PC-9 (cell line): ENCODE results near the gene HEXIM1. TPM values are rescaled to one million over a fixed set of nuclear protein-coding genes. Genes with fewer than 3 reads are reported as not detected.
A peak's percentile ranks its signal among the peaks of the same experiment; 100 is the strongest.

Experiments
- BruUV-seq: library from RNA; stranded (reverse); fragments of 400-500 nt; replicated peaks from 2 replicates; lab custom pipeline; 2021; lab: Mats Ljungman, UMichigan
- CTCF ChIA-PET: fragments of 300-600 bp; sonication (Branson Sonifier 250); formaldehyde crosslinking; loops from one replicate; lab custom pipeline; 2022; ENCODE audit warnings: antibody characterized with exemption; lab: Charles Lee
- POLR2A ChIA-PET: fragments of 300-600 bp; sonication (Branson Sonifier 250); formaldehyde crosslinking; loops from one replicate; lab custom pipeline; 2022; ENCODE audit warnings: antibody characterized with exemption; ENCODE audit not compliant: unreplicated experiment; lab: Charles Lee
- DNase-seq, 2 experiments: peaks; one replicate each; pipeline versions ENCODE4 v3.0.0 to v3.0.0-alpha.2; 2015 to 2022; ENCODE audit warnings: mixed read lengths in 1 of 2
- H2AFZ ChIP-seq: fragments of 200-600 bp; sonication (generic); 2 replicates; pipeline ENCODE4 v1.8.1; 2017; ENCODE audit warnings: antibody characterized with exemption
- H3F3A ChIP-seq: fragments of 200-600 bp; sonication (generic); 2 replicates; pipeline ENCODE4 v1.8.1; 2017; ENCODE audit warnings: antibody characterized with exemption, mild to moderate bottlenecking, low read depth; ENCODE audit not compliant: insufficient read depth
- H3K27ac ChIP-seq: fragments of 200-600 bp; sonication (generic); 2 replicates; pipeline ENCODE4 v1.6.1; 2016; ENCODE audit warnings: mixed run types
- H3K27me3 ChIP-seq: fragments of 200-600 bp; sonication (generic); 2 replicates; pipeline ENCODE4 v1.6.1; 2016; ENCODE audit warnings: low read depth, mixed run types; ENCODE audit not compliant: insufficient read depth
- H3K36me3 ChIP-seq: fragments of 200-600 bp; sonication (generic); 2 replicates; pipeline ENCODE4 v1.6.1; 2016; ENCODE audit warnings: low read depth, mixed run types
- H3K4me1 ChIP-seq: fragments of 200-600 bp; sonication (generic); replicated peaks from 2 replicates; pipeline ENCODE4 v1.6.1; 2016; ENCODE audit warnings: mixed run types; ENCODE audit not compliant: insufficient read depth
- H3K4me2 ChIP-seq: fragments of 200-600 bp; sonication (generic); 2 replicates; pipeline ENCODE4 v1.6.1; 2017; ENCODE audit warnings: mixed run types
- H3K4me3 ChIP-seq: fragments of 200-600 bp; sonication (generic); 2 replicates; pipeline ENCODE4 v1.6.1; 2016; ENCODE audit warnings: mixed run types
- H3K79me2 ChIP-seq: fragments of 200-600 bp; sonication (generic); 2 replicates; pipeline ENCODE4 v1.6.1; 2017; ENCODE audit warnings: low read depth, mixed run types
- H3K9me2 ChIP-seq: fragments of 200-600 bp; sonication (generic); 2 replicates; pipeline ENCODE4 v1.8.1; 2017; ENCODE audit warnings: mild to moderate bottlenecking; ENCODE audit not compliant: insufficient read depth
- H3K9me3 ChIP-seq: fragments of 200-600 bp; sonication (generic); 2 replicates; pipeline ENCODE4 v1.8.1; 2016; ENCODE audit warnings: low read depth; ENCODE audit not compliant: insufficient read depth
- H4K20me1 ChIP-seq: fragments of 200-600 bp; sonication (generic); 2 replicates; pipeline ENCODE4 v1.8.1; 2017; ENCODE audit not compliant: insufficient read depth
- CTCF ChIP-seq: fragments of 200-600 bp; sonication (generic); conservative IDR thresholded peaks from 2 replicates; pipeline ENCODE4 v1.6.1; 2017; ENCODE audit warnings: mixed run types, antibody characterized with exemption, mild to moderate bottlenecking, moderate library complexity
- EZH2 ChIP-seq: fragments of 200-600 bp; sonication (generic); IDR thresholded peaks from 2 replicates; pipeline ENCODE4 v1.8.0; 2017; ENCODE audit warnings: antibody characterized with exemption, low read depth
- intact Hi-C: fragments of 100-400 bp; cut with micrococcal nuclease; formaldehyde crosslinking; loops from one replicate; pipeline ENCODE4 v1.10.0; 2022; ENCODE audit not compliant: unreplicated experiment
- total RNA-seq: library from RNA; stranded (reverse); gene quantifications from 2 replicates; pipeline ENCODE4 v1.2.3, GENCODE V29; 2021

The HEXIM1 gene
- total RNA-seq, 1 experiment from 2014 or later, result 64.9 TPM

DNA sequence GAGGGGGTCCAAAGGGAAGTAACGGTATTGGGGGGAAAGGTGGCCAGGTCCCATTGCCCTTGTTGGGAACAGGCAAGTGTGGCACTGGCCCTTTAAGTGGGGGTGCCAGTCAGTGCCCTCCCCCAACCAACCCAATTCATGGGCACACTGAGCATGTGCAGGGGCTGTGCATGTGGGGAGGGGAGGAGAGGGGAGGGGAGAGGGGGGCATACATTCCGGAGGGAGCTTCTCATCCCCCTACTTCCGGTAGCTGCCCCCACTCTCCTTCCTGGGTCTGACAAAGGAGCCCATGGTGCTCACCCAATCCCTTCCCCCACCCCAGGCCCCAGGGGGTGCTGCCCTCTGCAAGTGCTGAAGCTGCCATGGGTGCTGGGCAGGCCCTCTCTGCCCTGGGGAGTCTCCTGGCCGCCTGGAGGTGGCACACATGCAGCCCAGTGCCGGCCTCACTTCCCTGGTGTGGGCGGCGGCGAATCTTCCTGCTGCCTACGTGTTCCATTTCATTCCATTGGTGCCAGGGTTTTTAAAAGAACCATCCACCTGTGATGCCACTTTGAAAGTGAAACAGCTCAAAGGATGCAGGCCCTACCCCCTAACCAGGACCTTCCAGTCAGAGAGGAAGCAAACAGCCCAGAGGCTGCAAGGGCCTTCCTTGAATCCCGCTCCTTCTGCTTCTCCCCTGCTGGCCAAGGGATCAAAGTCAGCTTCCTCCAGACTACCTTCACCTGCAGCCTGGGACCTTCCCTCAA lies 24.4 kb downstream of the HEXIM1 start:
- H2AFZ ChIP-seq, result no peak overlapping the region
- H3F3A ChIP-seq, result peaks cover 93% of the 10 kb centered on the region
- no peaks in the 10 kb centered on the region for H3K9me2 ChIP-seq
- H3K4me1 ChIP-seq, result peaks cover 93% of the 10 kb centered on the region
- DNase-seq, result peak; percentile 97
- H3K9me3 ChIP-seq, result no peaks in the 10 kb centered on the region
- no peaks in the 10 kb centered on the region for H4K20me1 ChIP-seq
- TF ChIP-seq CTCF, result no peak; the same call in 1 of the 2 replicates
- no peak for TF ChIP-seq EZH2
- peaks cover 16% of the 10 kb centered on the region for H3K79me2 ChIP-seq
- CTCF ChIA-PET, result interaction anchor here (0.5 to 2.9 kb wide), 5 partner anchors 11 to 37 kb away, joined by 3 to 32 read pairs (median 8); partner anchors contain the start of gene ACBD4
- peak overlapping the region; percentile 94 for H3K4me2 ChIP-seq
- no TSS peak for BruUV-seq
- H3K27me3 ChIP-seq, result no peaks in the 10 kb centered on the region
- H3K36me3 ChIP-seq, result no peaks in the 10 kb centered on the region; the same call in 1 of the 2 replicates
- intact Hi-C loops, result loop anchor here (1.0 kb wide), 1 partner anchor 24 kb away; the partner anchor contains the start of gene HEXIM1
- POLR2A ChIA-PET, result interaction anchor here (0.6 to 2.8 kb wide), 13 partner anchors 11 to 629 kb away, joined by 3 to 100 read pairs (median 6); partner anchors contain the start of genes HEXIM1 and HEXIM2
- peak overlapping the region; percentile 60 for H3K4me3 ChIP-seq
- H3K27ac ChIP-seq, result peak overlapping the region; percentile 95

DNA sequence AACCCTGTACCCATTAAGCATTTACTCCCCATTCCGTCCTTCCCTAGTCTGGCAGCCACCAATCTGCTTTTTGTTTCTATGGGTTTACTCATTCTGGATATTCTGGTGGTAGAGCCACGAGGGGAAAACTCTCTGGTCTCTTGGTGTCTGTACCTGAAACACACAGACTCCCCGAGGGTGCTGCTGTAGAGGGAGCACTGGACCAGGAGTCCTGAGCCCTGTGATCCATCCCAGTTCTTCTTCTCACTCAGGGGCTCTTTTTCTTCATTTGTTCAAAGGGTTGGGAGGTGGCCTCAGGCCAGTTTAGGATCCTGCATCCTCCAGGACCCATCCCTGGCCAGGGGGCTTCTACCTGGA lies 27.5 kb downstream of the HEXIM1 start:
- Histone ChIP-seq H3K27me3 (no peaks in the 10 kb centered on the region), H4K20me1 (no peaks in the 10 kb centered on the region), H3K36me3 (no peaks in the 10 kb centered on the region), H3K79me2 (no peaks in the 10 kb centered on the region), H3K4me1 (peaks cover 72% of the 10 kb centered on the region), H3K27ac (peak overlapping the region; percentile 82), H3K9me3 (no peaks in the 10 kb centered on the region), H3F3A (peaks cover 74% of the 10 kb centered on the region), H3K9me2 (no peaks in the 10 kb centered on the region), H3K4me3 (peak overlapping the region; percentile 33; the same call in 1 of the 2 replicates), H3K4me2 (peak overlapping the region; percentile 67), H2AFZ (peak overlapping the region; percentile 65; the same call in 1 of the 2 replicates)
- BruUV-seq, result no TSS peak
- intact Hi-C loops, result no loop called here
- ChIA-PET CTCF (interaction anchor here (0.6 to 1.3 kb wide), 4 partner anchors 21 to 52 kb away, joined by 3 to 18 read pairs (median 8); no protein-coding TSS in a partner anchor), POLR2A (interaction anchor here (1.0 kb wide), 1 partner anchor 18 kb away, joined by 12 read pairs; no protein-coding TSS in a partner anchor)
- DNase-seq, result no peak
- TF ChIP-seq CTCF (no peak), EZH2 (no peak)

DNA sequence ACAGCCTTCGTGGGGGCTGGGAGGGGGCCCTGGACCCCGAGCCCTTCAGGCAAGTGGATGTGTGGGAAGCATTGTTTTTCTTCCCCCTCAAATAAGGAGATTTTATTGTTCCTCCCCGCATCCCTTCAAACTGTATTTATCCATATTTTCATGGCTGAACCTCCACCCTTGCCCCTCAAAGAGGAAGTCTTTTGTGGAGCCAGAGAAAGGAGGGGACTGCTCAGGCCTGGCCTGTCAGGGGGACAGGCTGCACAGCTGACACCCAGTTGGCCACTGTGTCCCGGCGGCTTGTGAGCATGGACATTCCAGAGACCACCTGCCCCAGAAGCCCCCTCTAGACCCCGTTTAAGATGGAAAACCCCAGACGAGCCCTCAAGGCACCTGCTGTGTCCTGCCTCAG lies 29.3 kb downstream of the HEXIM1 start:
- H3K79me2 ChIP-seq, result no peaks in the 10 kb centered on the region
- no peak overlapping the region for H3K4me3 ChIP-seq
- no peak for DNase-seq
- peak overlapping the region; percentile 82 for H3K27ac ChIP-seq
- H3K4me1 ChIP-seq, result peaks cover 57% of the 10 kb centered on the region
- no peaks in the 10 kb centered on the region for H3K27me3 ChIP-seq
- H3K4me2 ChIP-seq, result peak overlapping the region; percentile 67
- H3K9me3 ChIP-seq, result no peaks in the 10 kb centered on the region
- H4K20me1 ChIP-seq, result no peaks in the 10 kb centered on the region
- H3F3A ChIP-seq, result peaks cover 57% of the 10 kb centered on the region
- H3K9me2 ChIP-seq, result no peaks in the 10 kb centered on the region
- POLR2A ChIA-PET, result no interaction called here
- no peaks in the 10 kb centered on the region for H3K36me3 ChIP-seq
- CTCF ChIA-PET, result interaction anchor here (0.6 kb wide), 1 partner anchor 354 kb away, joined by 3 read pairs; no protein-coding TSS in a partner anchor
- H2AFZ ChIP-seq, result no peak overlapping the region
- BruUV-seq, result no TSS peak
- TF ChIP-seq EZH2, result no peak
- no peak for TF ChIP-seq CTCF
- intact Hi-C loops, result no loop called here
